ENCODE results near the gene PTGR1.

Gene PTGR1

GRCh38 chr9:111615928-111616327 is 16.5 kb upstream of the PTGR1 start:
- ChIA-PET CTCF (interaction anchor here (0.6 to 1.6 kb wide), 3 partner anchors 13 to 18 kb away, joined by 3 to 12 read pairs (median 4); no protein-coding TSS in a partner anchor), POLR2A (ENCODE audit: low non-redundant PET) (interaction anchor here (0.5 kb wide), 1 partner anchor 10 kb away, joined by 3 read pairs; no protein-coding TSS in a partner anchor)
- TF ChIP-seq CTCF (conservative IDR thresholded peaks at IDR 0.05; ENCODE audit: low read depth): no peak
- no peak overlapping the region for H3K27ac ChIP-seq
- DNase-seq (ENCODE audit: low spot score): no peak

GRCh38 chr9:111613436-111614040 is 14.1 kb upstream of the PTGR1 start:
- CTCF ChIA-PET: interaction anchor here (0.6 kb wide), 3 partner anchors 8 to 85 kb away, joined by 3 to 5 read pairs (median 3); no protein-coding TSS in a partner anchor
- H3K27ac ChIP-seq: no peak overlapping the region
- no peak for TF ChIP-seq CTCF (conservative IDR thresholded peaks at IDR 0.05; ENCODE audit: low read depth)
- POLR2A ChIA-PET (ENCODE audit: low non-redundant PET): no interaction called here
- DNase-seq (ENCODE audit: low spot score): no peak

GRCh38 chr9:111610845-111611244 is 11.4 kb upstream of the PTGR1 start:
- DNase-seq (ENCODE audit: low spot score): no peak
- TF ChIP-seq CTCF (conservative IDR thresholded peaks at IDR 0.05; ENCODE audit: low read depth): no peak
- ChIA-PET POLR2A (ENCODE audit: low non-redundant PET) (no interaction called here), CTCF (interaction anchor here (0.6 kb wide), 1 partner anchor 11 kb away, joined by 4 read pairs; no protein-coding TSS in a partner anchor)
- H3K27ac ChIP-seq: no peak overlapping the region

GRCh38 chr9:111610149-111610548 is 10.7 kb upstream of the PTGR1 start:
- H3K27ac ChIP-seq: peak overlapping the region; percentile 60
- no peak for TF ChIP-seq CTCF (conservative IDR thresholded peaks at IDR 0.05; ENCODE audit: low read depth)
- DNase-seq (ENCODE audit: low spot score): no peak
- CTCF ChIA-PET: no interaction called here
- POLR2A ChIA-PET (ENCODE audit: low non-redundant PET): no interaction called here

GRCh38 chr9:111605041-111605559 is 5.7 kb upstream of the PTGR1 start:
- POLR2A ChIA-PET (ENCODE audit: low non-redundant PET): no interaction called here
- CTCF ChIA-PET: interaction anchor here (0.5 to 0.6 kb wide), 2 partner anchors 1293 to 1333 kb away, joined by 3 to 6 read pairs; no protein-coding TSS in a partner anchor
- no peak for TF ChIP-seq CTCF (conservative IDR thresholded peaks at IDR 0.05; ENCODE audit: low read depth)
- no peak for DNase-seq (ENCODE audit: low spot score)
- no peak overlapping the region for H3K27ac ChIP-seq

GRCh38 chr9:111604054-111604615 is 4.7 kb upstream of the PTGR1 start:
- ChIA-PET POLR2A (ENCODE audit: low non-redundant PET) (no interaction called here), CTCF (no interaction called here)
- no peak for DNase-seq (ENCODE audit: low spot score)
- TF ChIP-seq CTCF (conservative IDR thresholded peaks at IDR 0.05; ENCODE audit: low read depth): no peak
- no peak overlapping the region for H3K27ac ChIP-seq
